GM12801 (cell line): ENCODE measurements around the gene DLG2.

ENCODE experiments used
- TF ChIP-seq, protein P1 (sequence below): IDR thresholded peaks from one replicate; pipeline ENCODE4 v1.5.1; 2011; ENCODE audit warnings: control low read depth; ENCODE audit not compliant: insufficient read length; ENCODE audit errors: extremely low read depth

The DLG2 gene

GRCh38 chr11:83609191-83609590 lies 2018.0 kb downstream of the DLG2 start:
- TF ChIP-seq, protein P1, sequence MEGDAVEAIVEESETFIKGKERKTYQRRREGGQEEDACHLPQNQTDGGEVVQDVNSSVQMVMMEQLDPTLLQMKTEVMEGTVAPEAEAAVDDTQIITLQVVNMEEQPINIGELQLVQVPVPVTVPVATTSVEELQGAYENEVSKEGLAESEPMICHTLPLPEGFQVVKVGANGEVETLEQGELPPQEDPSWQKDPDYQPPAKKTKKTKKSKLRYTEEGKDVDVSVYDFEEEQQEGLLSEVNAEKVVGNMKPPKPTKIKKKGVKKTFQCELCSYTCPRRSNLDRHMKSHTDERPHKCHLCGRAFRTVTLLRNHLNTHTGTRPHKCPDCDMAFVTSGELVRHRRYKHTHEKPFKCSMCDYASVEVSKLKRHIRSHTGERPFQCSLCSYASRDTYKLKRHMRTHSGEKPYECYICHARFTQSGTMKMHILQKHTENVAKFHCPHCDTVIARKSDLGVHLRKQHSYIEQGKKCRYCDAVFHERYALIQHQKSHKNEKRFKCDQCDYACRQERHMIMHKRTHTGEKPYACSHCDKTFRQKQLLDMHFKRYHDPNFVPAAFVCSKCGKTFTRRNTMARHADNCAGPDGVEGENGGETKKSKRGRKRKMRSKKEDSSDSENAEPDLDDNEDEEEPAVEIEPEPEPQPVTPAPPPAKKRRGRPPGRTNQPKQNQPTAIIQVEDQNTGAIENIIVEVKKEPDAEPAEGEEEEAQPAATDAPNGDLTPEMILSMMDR: no peak

DNA sequence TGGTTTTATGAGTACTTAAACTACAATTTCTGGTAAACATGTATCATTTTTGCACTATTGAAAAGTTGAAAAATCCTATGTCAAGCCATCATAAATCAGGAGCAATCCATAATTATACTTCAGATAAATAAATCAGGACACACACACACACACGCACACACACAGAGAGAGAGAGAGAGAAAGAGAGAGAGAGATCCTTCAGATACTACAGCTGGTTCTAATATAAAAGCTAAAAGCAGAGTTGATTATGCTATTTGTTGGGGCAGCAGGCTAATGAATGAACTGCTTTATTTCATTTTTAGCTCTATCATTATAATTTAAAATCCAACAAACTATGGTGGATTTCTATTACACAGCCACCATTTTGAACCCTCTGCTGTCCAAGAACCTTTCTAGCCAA lies 2018.6 kb downstream of the DLG2 start:
- TF ChIP-seq, protein P1: no peak

GRCh38 chr11:83601914-83602527 lies 2025.1 kb downstream of the DLG2 start:
- TF ChIP-seq, protein P1: no peak

DNA sequence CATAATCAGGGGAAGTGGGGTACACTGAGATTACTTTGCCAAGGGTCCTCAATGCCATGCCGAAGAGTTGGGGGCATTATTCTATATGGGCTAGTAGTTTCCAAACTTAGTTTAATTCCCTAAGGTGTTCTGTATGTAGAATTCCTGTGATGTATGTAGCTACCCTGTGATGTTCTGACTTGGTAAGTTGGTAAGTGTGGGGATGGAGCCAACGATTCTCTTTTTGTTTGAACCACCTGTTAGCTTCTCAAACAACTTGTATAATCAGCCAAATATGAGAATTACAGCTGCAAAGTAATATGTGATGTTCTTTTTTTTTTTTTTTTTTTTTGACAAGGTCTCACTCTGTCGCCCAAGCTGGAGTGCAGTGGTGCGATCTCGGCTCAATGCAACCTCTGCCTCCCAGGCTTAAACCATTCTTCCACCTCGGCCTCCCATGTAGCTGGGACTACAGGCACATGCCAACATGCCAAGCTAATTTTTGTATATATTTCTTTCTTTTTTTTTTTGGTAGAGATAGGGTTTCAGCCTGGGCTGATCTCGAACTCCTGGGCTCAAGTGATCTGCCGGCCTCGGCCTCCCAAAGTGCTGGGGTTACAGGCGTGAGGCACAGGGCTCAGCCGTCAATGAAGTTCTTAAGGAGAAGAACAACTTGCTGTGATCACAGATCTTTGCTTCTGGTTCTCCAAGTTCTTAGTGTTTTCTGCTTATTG lies 2025.8 kb downstream of the DLG2 start:
- TF ChIP-seq, protein P1: no peak

GRCh38 chr11:83600661-83601060 lies 2026.5 kb downstream of the DLG2 start:
- TF ChIP-seq, protein P1: no peak

GRCh38 chr11:83599066-83599465 lies 2028.1 kb downstream of the DLG2 start:
- TF ChIP-seq, protein P1: no peak

GRCh38 chr11:83583757-83584366 lies 2043.3 kb downstream of the DLG2 start:
- TF ChIP-seq, protein P1: no peak
